ENCODE measurements around the gene MS4A15. TPM values are rescaled to one million over a fixed set of nuclear protein-coding genes. Genes with fewer than 3 reads are reported as not detected.

MS4A15 gene
- total RNA-seq, 1 donor from 2014 or later: 147 TPM

- Histone ChIP-seq H3K36me3 (no peaks in the 10 kb centered on the region), H3K4me3 (no peak overlapping the region), H3K27me3 (no peaks in the 10 kb centered on the region), H3K4me1 (no peaks in the 10 kb centered on the region), H3K9me3 (no peaks in the 10 kb centered on the region), H3K27ac (no peak overlapping the region)
- no peak for TF ChIP-seq CTCF (IDR thresholded peaks at IDR 0.05)
- ATAC-seq (no peak), DNase-seq (no peak)
- intact Hi-C loops (cut with DNase I): no loop called here
Measured at GRCh38 chr11:60731586-60731985, 25.1 kb upstream of the MS4A15 start.

GRCh38 chr11:60734279-60734678 lies 22.4 kb upstream of the MS4A15 start:
- intact Hi-C loops (cut with DNase I): no loop called here
- ATAC-seq: no peak
- Histone ChIP-seq H3K4me3 (no peak overlapping the region), H3K27ac (no peak overlapping the region), H3K36me3 (no peaks in the 10 kb centered on the region), H3K9me3 (no peaks in the 10 kb centered on the region), H3K27me3 (no peaks in the 10 kb centered on the region), H3K4me1 (no peaks in the 10 kb centered on the region)
- no peak for TF ChIP-seq CTCF (IDR thresholded peaks at IDR 0.05)
- DNase-seq: no peak

- H3K27ac ChIP-seq: no peak overlapping the region
- no peak for TF ChIP-seq CTCF (IDR thresholded peaks at IDR 0.05)
- H3K9me3 ChIP-seq: no peaks in the 10 kb centered on the region
- H3K27me3 ChIP-seq: no peaks in the 10 kb centered on the region
- H3K4me1 ChIP-seq: no peaks in the 10 kb centered on the region
- ATAC-seq (no peak), DNase-seq (no peak)
- H3K4me3 ChIP-seq: no peak overlapping the region
- intact Hi-C loops (cut with DNase I): no loop called here
- no peaks in the 10 kb centered on the region for H3K36me3 ChIP-seq
Measured at GRCh38 chr11:60739114-60739513, 17.6 kb upstream of the MS4A15 start.

- H3K4me3 ChIP-seq: no peak overlapping the region
- ATAC-seq: peak; percentile 61
- intact Hi-C loops (cut with DNase I): no loop called here
- no peak for TF ChIP-seq CTCF (IDR thresholded peaks at IDR 0.05)
- H3K27me3 ChIP-seq: no peaks in the 10 kb centered on the region
- no peaks in the 10 kb centered on the region for H3K9me3 ChIP-seq
- no peaks in the 10 kb centered on the region for H3K4me1 ChIP-seq
- no peaks in the 10 kb centered on the region for H3K36me3 ChIP-seq
- H3K27ac ChIP-seq: no peak overlapping the region
- no peak for DNase-seq
Measured at GRCh38 chr11:60740573-60740972, 16.1 kb upstream of the MS4A15 start.

GRCh38 chr11:60741421-60741820 lies 15.2 kb upstream of the MS4A15 start:
- Histone ChIP-seq H3K27ac (no peak overlapping the region), H3K4me3 (no peak overlapping the region), H3K9me3 (no peaks in the 10 kb centered on the region), H3K27me3 (no peaks in the 10 kb centered on the region), H3K36me3 (no peaks in the 10 kb centered on the region), H3K4me1 (no peaks in the 10 kb centered on the region)
- TF ChIP-seq CTCF (IDR thresholded peaks at IDR 0.05): no peak
- DNase-seq (no peak), ATAC-seq (no peak)
- intact Hi-C loops (cut with DNase I): no loop called here

- no peak overlapping the region for H3K4me3 ChIP-seq
- intact Hi-C loops (cut with DNase I): no loop called here
- no peaks in the 10 kb centered on the region for H3K9me3 ChIP-seq
- H3K36me3 ChIP-seq: no peaks in the 10 kb centered on the region
- no peaks in the 10 kb centered on the region for H3K4me1 ChIP-seq
- no peak overlapping the region for H3K27ac ChIP-seq
- no peaks in the 10 kb centered on the region for H3K27me3 ChIP-seq
- DNase-seq: no peak
- no peak for TF ChIP-seq CTCF (IDR thresholded peaks at IDR 0.05)
- ATAC-seq: no peak
Measured at GRCh38 chr11:60743058-60743457, 13.6 kb upstream of the MS4A15 start.
